Measurements from ENCODE around the gene IL20. TPM values are rescaled to one million over a fixed set of nuclear protein-coding genes. Genes with fewer than 3 reads are reported as not detected.
"Not testable (repeated sequence)": the region's sequence is repeated elsewhere in the genome, so short reads cannot be mapped to it uniquely, and the experiment has no call there.

IL20 gene
- total RNA-seq, 6 experiments from 2014 or later: not detected

GRCh38 chr1:206851341-206852010 lies 13.9 kb upstream of the IL20 start:
- H3K4me3 ChIP-seq: no peak overlapping the region
- intact Hi-C loops (cut with DNase I): no loop called here
- no peaks in the 10 kb centered on the region for H3K36me3 ChIP-seq
- DNase-seq (no peak), ATAC-seq (no peak)
- H3K4me1 ChIP-seq: no peaks in the 10 kb centered on the region
- no peak overlapping the region for H3K27ac ChIP-seq
- TF ChIP-seq POLR2A (IDR thresholded peaks at IDR 0.05) (no peak), CTCF (IDR thresholded peaks at IDR 0.05) (no peak)
- H3K27me3 ChIP-seq: no peaks in the 10 kb centered on the region
- H3K9me3 ChIP-seq: no peaks in the 10 kb centered on the region
- 59% methylated on average over 5 of the region's 5 CpGs for WGBS (ENCODE audit: insufficient coverage, low coverage, low lambda C conversion rate, missing lambda C conversion rate)

- not testable (repeated sequence) for DNase-seq, H3K27me3 ChIP-seq
- 92% methylated on average over 2 of the region's 2 CpGs for WGBS (ENCODE audit: insufficient coverage, low coverage, low lambda C conversion rate, missing lambda C conversion rate)
These were observed 12.8 kb upstream of the IL20 start for GRCh38 chr1:206852662-206853061.

GRCh38 chr1:206853696-206854095 lies 11.7 kb upstream of the IL20 start:
- not testable (repeated sequence) for ATAC-seq

More at GRCh38 chr1:206852662-206853061, 12.8 kb upstream of the IL20 start:
- H3K27ac ChIP-seq; intact Hi-C loops (cut with DNase I); H3K4me1 ChIP-seq; ATAC-seq; H3K4me3 ChIP-seq; H3K36me3 ChIP-seq; H3K9me3 ChIP-seq: not testable (repeated sequence)

GRCh38 chr1:206854401-206855129 lies 10.9 kb upstream of the IL20 start:
- Histone ChIP-seq H3K4me1 (no peaks in the 10 kb centered on the region), H3K27me3 (no peaks in the 10 kb centered on the region), H3K4me3 (no peak overlapping the region), H3K9me3 (no peaks in the 10 kb centered on the region), H3K36me3 (no peaks in the 10 kb centered on the region), H3K27ac (no peak overlapping the region)
- DNase-seq (no peak), ATAC-seq (peak in 1 of 4 donors; percentile 19)
- whole genome bisulfite sequencing (ENCODE audit: insufficient coverage, low coverage, low lambda C conversion rate, missing lambda C conversion rate): 61% methylated on average over 3 of the region's 3 CpGs
- intact Hi-C loops (cut with DNase I): no loop called here
- TF ChIP-seq CTCF (IDR thresholded peaks at IDR 0.05) (no peak), POLR2A (IDR thresholded peaks at IDR 0.05) (no peak)

More at GRCh38 chr1:206853696-206854095, 11.7 kb upstream of the IL20 start:
- H3K27ac ChIP-seq; H3K4me1 ChIP-seq; H3K27me3 ChIP-seq; intact Hi-C loops (cut with DNase I); DNase-seq; H3K9me3 ChIP-seq; H3K4me3 ChIP-seq; H3K36me3 ChIP-seq: not testable (repeated sequence)

GRCh38 chr1:206855859-206856258 lies 9.6 kb upstream of the IL20 start:
- WGBS (ENCODE audit: insufficient coverage, low coverage, low lambda C conversion rate, missing lambda C conversion rate): 65% methylated on average over 2 of the region's 2 CpGs
- no peak overlapping the region for H3K4me3 ChIP-seq
- H3K4me1 ChIP-seq: no peaks in the 10 kb centered on the region
- H3K27me3 ChIP-seq: no peaks in the 10 kb centered on the region
- H3K9me3 ChIP-seq: no peaks in the 10 kb centered on the region
- no peaks in the 10 kb centered on the region for H3K36me3 ChIP-seq
- DNase-seq (no peak), ATAC-seq (no peak)
- no peak overlapping the region for H3K27ac ChIP-seq
- intact Hi-C loops (cut with DNase I): no loop called here
- TF ChIP-seq POLR2A (IDR thresholded peaks at IDR 0.05) (no peak), CTCF (IDR thresholded peaks at IDR 0.05) (no peak)
